DOHH2 (cell line): ENCODE data around the gene KHNYN.

Source experiments
- EZH2phosphoT487 ChIP-seq: fragments of 200-600 bp; sonication (generic); IDR thresholded peaks from 2 replicates; pipeline ENCODE4 v1.6.1; 2017; ENCODE audit warnings: borderline replicate concordance, mild to moderate bottlenecking, antibody characterized with exemption, low read length, moderate library complexity, mixed read lengths
- TF ChIP-seq, protein P1 (sequence below): fragments of 200-600 bp; sonication (generic); IDR thresholded peaks from one replicate; pipeline ENCODE4 v1.5.1; 2014; ENCODE audit warnings: antibody characterized with exemption, mild to moderate bottlenecking, low read depth, low read length; ENCODE audit not compliant: poor library complexity, severe bottlenecking

DNA sequence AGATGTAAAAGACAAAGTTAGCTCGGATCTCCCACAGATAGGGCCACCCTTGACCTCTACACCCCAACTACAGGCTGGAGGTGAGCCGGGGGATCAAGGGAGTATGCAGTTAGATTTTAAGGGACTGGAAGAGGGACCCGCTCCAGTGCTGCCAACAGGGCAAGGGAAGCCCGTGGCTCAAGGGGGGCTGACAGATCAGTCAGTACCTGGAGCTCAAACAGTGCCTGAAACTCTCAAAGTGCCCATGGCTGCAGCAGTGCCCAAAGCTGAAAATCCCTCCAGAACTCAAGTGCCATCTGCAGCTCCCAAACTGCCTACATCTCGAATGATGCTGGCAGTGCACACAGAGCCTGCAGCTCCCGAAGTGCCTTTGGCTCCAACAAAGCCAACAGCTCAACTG is 20.6 kb upstream of the KHNYN start:
- TF ChIP-seq, protein P1, sequence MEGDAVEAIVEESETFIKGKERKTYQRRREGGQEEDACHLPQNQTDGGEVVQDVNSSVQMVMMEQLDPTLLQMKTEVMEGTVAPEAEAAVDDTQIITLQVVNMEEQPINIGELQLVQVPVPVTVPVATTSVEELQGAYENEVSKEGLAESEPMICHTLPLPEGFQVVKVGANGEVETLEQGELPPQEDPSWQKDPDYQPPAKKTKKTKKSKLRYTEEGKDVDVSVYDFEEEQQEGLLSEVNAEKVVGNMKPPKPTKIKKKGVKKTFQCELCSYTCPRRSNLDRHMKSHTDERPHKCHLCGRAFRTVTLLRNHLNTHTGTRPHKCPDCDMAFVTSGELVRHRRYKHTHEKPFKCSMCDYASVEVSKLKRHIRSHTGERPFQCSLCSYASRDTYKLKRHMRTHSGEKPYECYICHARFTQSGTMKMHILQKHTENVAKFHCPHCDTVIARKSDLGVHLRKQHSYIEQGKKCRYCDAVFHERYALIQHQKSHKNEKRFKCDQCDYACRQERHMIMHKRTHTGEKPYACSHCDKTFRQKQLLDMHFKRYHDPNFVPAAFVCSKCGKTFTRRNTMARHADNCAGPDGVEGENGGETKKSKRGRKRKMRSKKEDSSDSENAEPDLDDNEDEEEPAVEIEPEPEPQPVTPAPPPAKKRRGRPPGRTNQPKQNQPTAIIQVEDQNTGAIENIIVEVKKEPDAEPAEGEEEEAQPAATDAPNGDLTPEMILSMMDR = no peak
- no peak for TF ChIP-seq EZH2phosphoT487
